BLaER1 (cell line): ENCODE data around the gene MAP2K5.

ENCODE experiments used
- H3K27ac ChIP-seq: shearing (Covaris generic); formaldehyde crosslinking; 2 replicates; pipeline ENCODE4 v1.8.1; 2022
- H3K27me3 ChIP-seq: shearing (Covaris generic); formaldehyde crosslinking; 2 replicates; pipeline ENCODE4 v1.8.1; 2022
- H3K36me3 ChIP-seq: shearing (Covaris generic); formaldehyde crosslinking; 2 replicates; pipeline ENCODE4 v1.8.1; 2022
- H3K4me1 ChIP-seq: shearing (Covaris generic); formaldehyde crosslinking; 2 replicates; pipeline ENCODE4 v1.8.1; 2022
- H3K4me2 ChIP-seq: shearing (Covaris generic); formaldehyde crosslinking; 2 replicates; pipeline ENCODE4 v1.8.1; 2022
- H3K4me3 ChIP-seq: shearing (Covaris generic); formaldehyde crosslinking; 2 replicates; pipeline ENCODE4 v1.8.1; 2022
- H3K9ac ChIP-seq: shearing (Covaris generic); formaldehyde crosslinking; 2 replicates; pipeline ENCODE4 v1.8.1; 2022
- H3K9me3 ChIP-seq: shearing (Covaris generic); formaldehyde crosslinking; 2 replicates; pipeline ENCODE4 v1.8.1; 2022
- H4K20me1 ChIP-seq: shearing (Covaris generic); formaldehyde crosslinking; 2 replicates; pipeline ENCODE4 v1.8.1; 2022
- Cebpa-rat ChIP-seq: shearing (Covaris generic); IDR thresholded peaks from 2 replicates; pipeline ENCODE4 v1.8.1; 2022

MAP2K5 gene

GRCh38 chr15:67781907-67782690, 239.6 kb downstream of the MAP2K5 start:
- Histone ChIP-seq H3K4me1 (peaks cover 73% of the 10 kb centered on the region), H3K9me3 (no peaks in the 10 kb centered on the region), H3K36me3 (no peaks in the 10 kb centered on the region), H4K20me1 (no peaks in the 10 kb centered on the region), H3K4me2 (peak overlapping the region; percentile 96), H3K9ac (peak overlapping the region; percentile 76), H3K4me3 (peak overlapping the region; percentile 62), H3K27ac (peak overlapping the region; percentile 92), H3K27me3 (no peaks in the 10 kb centered on the region)
- no peak for TF ChIP-seq Cebpa-rat

DNA sequence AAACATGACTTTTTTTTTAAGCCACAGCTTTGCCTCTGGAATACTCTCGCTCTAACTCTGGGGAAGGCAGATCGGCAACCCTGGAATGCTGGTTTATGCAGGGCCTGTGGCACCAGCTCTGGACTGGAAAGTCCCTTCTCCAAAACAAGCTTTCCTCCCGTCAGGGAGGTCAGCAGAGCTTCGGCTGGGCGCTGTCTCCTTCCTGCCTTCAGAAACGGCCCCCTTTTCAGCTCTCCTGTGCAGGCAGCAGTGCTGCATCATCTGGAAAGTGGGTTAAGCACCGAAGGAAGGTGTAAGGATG, 240.1 kb downstream of the MAP2K5 start:
- peak overlapping the region; percentile 76 for H3K9ac ChIP-seq
- peak overlapping the region; percentile 62 for H3K4me3 ChIP-seq
- no peaks in the 10 kb centered on the region for H4K20me1 ChIP-seq
- H3K27me3 ChIP-seq, result no peaks in the 10 kb centered on the region
- H3K36me3 ChIP-seq, result no peaks in the 10 kb centered on the region
- no peak for TF ChIP-seq Cebpa-rat
- peak overlapping the region; percentile 92 for H3K27ac ChIP-seq
- H3K4me2 ChIP-seq, result peak overlapping the region; percentile 96
- H3K4me1 ChIP-seq, result peaks cover 72% of the 10 kb centered on the region
- H3K9me3 ChIP-seq, result no peaks in the 10 kb centered on the region

- no peaks in the 10 kb centered on the region for H4K20me1 ChIP-seq
- peak overlapping the region; percentile 92 for H3K27ac ChIP-seq
- H3K9me3 ChIP-seq, result no peaks in the 10 kb centered on the region
- no peak for TF ChIP-seq Cebpa-rat
- H3K4me3 ChIP-seq, result peak overlapping the region; percentile 62
- H3K4me1 ChIP-seq, result peaks cover 72% of the 10 kb centered on the region
- H3K27me3 ChIP-seq, result no peaks in the 10 kb centered on the region
- H3K9ac ChIP-seq, result peak overlapping the region; percentile 76
- no peaks in the 10 kb centered on the region for H3K36me3 ChIP-seq
- H3K4me2 ChIP-seq, result peak overlapping the region; percentile 96
Measured at GRCh38 chr15:67783303-67783702, 240.8 kb downstream of the MAP2K5 start.

- peak; percentile 33; the same call in 1 of the 2 replicates for TF ChIP-seq Cebpa-rat
- peaks cover 72% of the 10 kb centered on the region for H3K4me1 ChIP-seq
- no peaks in the 10 kb centered on the region for H3K9me3 ChIP-seq
- no peaks in the 10 kb centered on the region for H4K20me1 ChIP-seq
- peak overlapping the region; percentile 62; the same call in 1 of the 2 replicates for H3K4me3 ChIP-seq
- H3K9ac ChIP-seq, result peak overlapping the region; percentile 73; the same call in 1 of the 2 replicates
- H3K4me2 ChIP-seq, result peak overlapping the region; percentile 96
- H3K36me3 ChIP-seq, result 0 out of 2 replicates have a peak, but pooled peaks cover 4% of the 10 kb centered on the region
- H3K27me3 ChIP-seq, result no peaks in the 10 kb centered on the region
- peak overlapping the region; percentile 92 for H3K27ac ChIP-seq
Measured at GRCh38 chr15:67784090-67784781, 241.7 kb downstream of the MAP2K5 start.

GRCh38 chr15:67784856-67785430, 242.4 kb downstream of the MAP2K5 start:
- no peak overlapping the region for H3K4me3 ChIP-seq
- H3K27me3 ChIP-seq, result no peaks in the 10 kb centered on the region
- H3K27ac ChIP-seq, result peak overlapping the region; percentile 92
- H3K9me3 ChIP-seq, result no peaks in the 10 kb centered on the region
- peak overlapping the region; percentile 73 for H3K9ac ChIP-seq
- 0 out of 2 replicates have a peak, but pooled peaks cover 4% of the 10 kb centered on the region for H3K36me3 ChIP-seq
- H4K20me1 ChIP-seq, result no peaks in the 10 kb centered on the region
- peak overlapping the region; percentile 96 for H3K4me2 ChIP-seq
- peaks cover 67% of the 10 kb centered on the region for H3K4me1 ChIP-seq
- no peak for TF ChIP-seq Cebpa-rat

- Histone ChIP-seq H3K4me3 (no peak overlapping the region), H3K36me3 (0 out of 2 replicates have a peak, but pooled peaks cover 4% of the 10 kb centered on the region), H3K9me3 (no peaks in the 10 kb centered on the region), H3K27me3 (no peaks in the 10 kb centered on the region), H4K20me1 (no peaks in the 10 kb centered on the region), H3K4me1 (peaks cover 62% of the 10 kb centered on the region), H3K27ac (peak overlapping the region; percentile 92), H3K9ac (peak overlapping the region; percentile 73; the same call in 1 of the 2 replicates), H3K4me2 (peak overlapping the region; percentile 96)
- TF ChIP-seq Cebpa-rat, result no peak
Measured at GRCh38 chr15:67785431-67785830, 242.9 kb downstream of the MAP2K5 start.

DNA sequence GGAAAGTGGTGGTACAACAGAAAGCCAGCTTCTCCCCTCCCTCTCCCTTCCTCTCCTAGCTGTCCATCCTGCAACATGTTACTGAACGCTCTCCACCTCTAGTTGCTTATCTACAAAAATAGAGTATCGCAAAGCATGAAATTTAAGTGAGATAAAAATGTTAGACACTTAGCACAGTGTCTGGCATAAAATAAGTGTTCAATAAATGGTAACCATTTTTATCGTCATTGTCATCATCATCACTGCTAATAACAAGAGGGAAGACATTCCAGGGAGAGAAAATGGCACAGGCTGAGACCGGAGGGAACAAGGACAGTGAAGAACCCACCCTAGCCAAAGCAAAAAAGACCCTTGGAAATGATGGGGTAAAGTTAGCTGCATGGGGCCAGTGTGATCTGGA, 244.1 kb downstream of the MAP2K5 start:
- peaks cover 50% of the 10 kb centered on the region for H3K4me1 ChIP-seq
- H3K9me3 ChIP-seq, result no peaks in the 10 kb centered on the region
- H3K9ac ChIP-seq, result no peak overlapping the region
- H3K27ac ChIP-seq, result peak overlapping the region; percentile 47; the same call in 1 of the 2 replicates
- H4K20me1 ChIP-seq, result no peaks in the 10 kb centered on the region
- H3K27me3 ChIP-seq, result no peaks in the 10 kb centered on the region
- 0 out of 2 replicates have a peak, but pooled peaks cover 4% of the 10 kb centered on the region for H3K36me3 ChIP-seq
- H3K4me3 ChIP-seq, result no peak overlapping the region
- TF ChIP-seq Cebpa-rat, result no peak
- peak overlapping the region; percentile 96; the same call in 1 of the 2 replicates for H3K4me2 ChIP-seq

GRCh38 chr15:67788986-67789385, 246.5 kb downstream of the MAP2K5 start:
- H3K27ac ChIP-seq, result no peak overlapping the region
- no peak overlapping the region for H3K4me3 ChIP-seq
- no peak overlapping the region for H3K4me2 ChIP-seq
- no peak overlapping the region for H3K9ac ChIP-seq
- H4K20me1 ChIP-seq, result no peaks in the 10 kb centered on the region
- H3K27me3 ChIP-seq, result no peaks in the 10 kb centered on the region
- H3K9me3 ChIP-seq, result no peaks in the 10 kb centered on the region
- peaks cover 26% of the 10 kb centered on the region for H3K4me1 ChIP-seq
- 0 out of 2 replicates have a peak, but pooled peaks cover 4% of the 10 kb centered on the region for H3K36me3 ChIP-seq
- no peak for TF ChIP-seq Cebpa-rat

DNA sequence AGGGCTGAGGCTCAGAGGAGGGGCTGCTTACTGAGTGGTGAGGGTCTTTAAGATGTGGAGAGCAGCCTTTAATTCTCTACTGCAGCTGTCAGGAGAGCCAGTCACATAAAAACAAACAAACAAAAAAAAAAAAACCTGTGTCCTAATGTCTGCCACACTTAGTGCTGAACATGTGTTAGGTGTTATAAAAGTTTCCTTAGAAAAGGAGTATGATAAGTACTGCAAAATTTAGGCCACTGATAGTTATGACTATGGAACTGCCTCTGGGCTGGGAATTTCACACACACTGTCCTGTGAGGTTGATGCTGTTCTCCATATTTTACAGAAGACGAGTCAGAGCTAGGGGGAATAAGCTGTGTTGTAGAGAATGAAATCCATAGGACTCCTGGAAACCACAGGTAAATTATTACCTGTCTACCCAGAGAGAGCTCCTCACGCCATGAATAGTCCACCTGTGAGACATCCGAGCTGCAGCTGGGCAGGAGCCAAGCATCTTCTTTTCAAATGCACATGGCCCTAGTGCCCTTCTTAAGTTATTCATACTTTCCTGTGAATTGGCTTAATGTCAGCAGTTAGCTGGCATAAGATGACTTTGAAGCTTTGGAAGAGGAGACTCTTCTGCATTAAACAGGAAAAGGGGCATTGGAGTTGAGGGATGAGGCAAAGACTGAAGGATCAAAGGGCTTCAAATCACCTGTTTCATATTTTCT, 248.3 kb downstream of the MAP2K5 start:
- H4K20me1 ChIP-seq, result no peaks in the 10 kb centered on the region
- H3K9ac ChIP-seq, result no peak overlapping the region
- no peak overlapping the region for H3K4me3 ChIP-seq
- no peak for TF ChIP-seq Cebpa-rat
- no peak overlapping the region for H3K4me2 ChIP-seq
- peaks cover 11% of the 10 kb centered on the region for H3K9me3 ChIP-seq
- H3K4me1 ChIP-seq, result peaks cover 8% of the 10 kb centered on the region
- H3K27me3 ChIP-seq, result no peaks in the 10 kb centered on the region
- H3K36me3 ChIP-seq, result 0 out of 2 replicates have a peak, but pooled peaks cover 4% of the 10 kb centered on the region
- no peak overlapping the region for H3K27ac ChIP-seq
